HepG2 (cell line): ENCODE results near the gene DHX58. TPM values are rescaled to one million over a fixed set of nuclear protein-coding genes. Genes with fewer than 3 reads are reported as not detected.
A peak's percentile ranks its signal among the peaks of the same experiment; 100 is the strongest.

ENCODE experiments used
- ATAC-seq: fragments of 200-7000 bp; cut with Tn5 transposase; 3 replicates; pipeline ENCODE4 v1.9.1; 2020; ENCODE audit warnings: mild to moderate bottlenecking, moderate library complexity
- BruUV-seq: library from RNA; stranded (reverse); fragments of 400-500 nt; replicated peaks from 2 replicates; lab custom pipeline; 2021; lab: Mats Ljungman, UMichigan
- CTCF ChIA-PET: fragments of 300-600 bp; formaldehyde crosslinking; extraction: SDS; loops from one replicate; lab custom pipeline; 2021; ENCODE audit warnings: low total read pairs, inconsistent platforms, low intra/inter-chr PET ratio; lab: Yijun Ruan, JAX
- POLR2A ChIA-PET: fragments of 350-600 bp; sonication (Branson Sonifier 250); formaldehyde crosslinking; loops from one replicate; lab custom pipeline; 2020; ENCODE audit warnings: antibody characterized with exemption, inconsistent platforms; lab: Yijun Ruan, JAX
- DNase-seq: peaks from one replicate; pipeline ENCODE4 v3.0.0-alpha.2; 2015; ENCODE audit warnings: low spot score
- FAIRE-seq: peaks from 3 replicates; lab custom pipeline; 2011; peaks lifted over from hg19 to GRCh38; lab: Jason Lieb, UNC
- H2AFZ ChIP-seq: one replicate; pipeline ENCODE4 v1.6.1; 2011; ENCODE audit warnings: low read length, inconsistent platforms
- H3K27ac ChIP-seq: fragments of 300-600 bp; 3 replicates; pipeline ENCODE4 v1.8.0; 2011; ENCODE audit warnings: mixed run types, mild to moderate bottlenecking, mixed read lengths, low read length, inconsistent platforms; ENCODE audit not compliant: insufficient read depth; ENCODE audit errors: extremely low read length
- H3K27me3 ChIP-seq, 2 experiments: fragments of 200-600 bp in 1 of 2; 2 replicates in 1 of 2; 3 replicates in 1 of 2; pipeline versions ENCODE4 v1.6.0 to v1.8.0; 2011; ENCODE audit warnings: low read length in 2 of 2, mild to moderate bottlenecking in 2 of 2, moderate library complexity in 2 of 2, inconsistent platforms in 1 of 2; ENCODE audit not compliant: insufficient read depth in 2 of 2, control insufficient read depth in 1 of 2
- H3K36me3 ChIP-seq, 2 experiments: fragments of 200-600 bp in 1 of 2; replicated peaks in 1 of 2; 2 replicates in 1 of 2; 3 replicates in 1 of 2; pipeline versions ENCODE4 v1.5.1 to v1.8.0; 2011; ENCODE audit warnings: low read length in 2 of 2, inconsistent platforms in 1 of 2; ENCODE audit not compliant: insufficient read depth in 2 of 2, control insufficient read depth in 1 of 2
- H3K4me1 ChIP-seq: 2 replicates; pipeline ENCODE4 v1.5.1; 2012; ENCODE audit warnings: low read length, inconsistent platforms; ENCODE audit not compliant: insufficient read depth
- H3K4me2 ChIP-seq: 2 replicates; pipeline ENCODE4 v1.6.0; 2011; ENCODE audit warnings: low read depth, low read length, inconsistent platforms
- H3K4me3 ChIP-seq, 3 experiments: fragments of 200-600 bp in 1 of 3; sonication (generic), shearing (Covaris generic) in 1 of 3; replicated peaks in 1 of 3; 2 replicates each; pipeline ENCODE4 v1.5.1; 2011 to 2016; ENCODE audit warnings: low read length in 3 of 3, inconsistent platforms in 2 of 3, low read depth in 2 of 3, mild to moderate bottlenecking in 2 of 3, control low read depth in 1 of 3, mixed read lengths in 1 of 3; ENCODE audit not compliant: insufficient read depth in 1 of 3
- H3K79me2 ChIP-seq: one replicate; pipeline ENCODE4 v1.6.1; 2011; ENCODE audit warnings: low read length, inconsistent platforms; ENCODE audit not compliant: insufficient read depth
- H3K9ac ChIP-seq: 2 replicates; pipeline ENCODE4 v1.6.0; 2011; ENCODE audit warnings: mild to moderate bottlenecking, low read depth, low read length, inconsistent platforms; ENCODE audit not compliant: insufficient read depth
- H3K9me3 ChIP-seq: 2 replicates; pipeline ENCODE4 v1.5.1; 2012; ENCODE audit warnings: mild to moderate bottlenecking, low read length
- H4K20me1 ChIP-seq: 2 replicates; pipeline ENCODE4 v1.6.0; 2011; ENCODE audit warnings: inconsistent platforms, mild to moderate bottlenecking, low read length, moderate library complexity; ENCODE audit not compliant: insufficient read depth
- DR1 ChIP-seq: sonication (generic); formaldehyde crosslinking; IDR thresholded peaks from 2 replicates; pipeline ENCODE4 v1.8.0; 2021; ENCODE audit warnings: mild to moderate bottlenecking, missing genetic modification reagents, inconsistent platforms
- ELF4 ChIP-seq: sonication (generic); formaldehyde crosslinking; IDR thresholded peaks from 2 replicates; pipeline ENCODE4 v1.5.0; 2020; ENCODE audit warnings: missing genetic modification reagents, mild to moderate bottlenecking, moderate library complexity, borderline replicate concordance
- KDM4B ChIP-seq: sonication (generic); formaldehyde crosslinking; IDR thresholded peaks from 2 replicates; pipeline ENCODE4 v1.4.0; 2020; ENCODE audit warnings: missing genetic modification reagents
- KDM5A ChIP-seq: fragments of 200-600 bp; sonication (generic); IDR thresholded peaks from 2 replicates; pipeline ENCODE4 v1.7.0; 2018; ENCODE audit warnings: antibody characterized with exemption, mild to moderate bottlenecking, low read length, borderline replicate concordance
- MAFK ChIP-seq, 2 experiments: IDR thresholded peaks in 1 of 2; conservative IDR thresholded peaks in 1 of 2; 2 replicates each; pipeline ENCODE4 v1.6.1; 2011; ENCODE audit warnings: improper control_type of control experiment in 2 of 2, low read length in 2 of 2
- MLX ChIP-seq: IDR thresholded peaks from 2 replicates; pipeline ENCODE4 v1.6.1; 2016
- NCOR1 ChIP-seq: fragments of 200-600 bp; sonication (generic); IDR thresholded peaks from 2 replicates; pipeline ENCODE4 v1.7.0; 2017; ENCODE audit warnings: antibody characterized with exemption, low read length, borderline replicate concordance
- NFE2L2 ChIP-seq: fragments of 150-350 bp; IDR thresholded peaks from 2 replicates; pipeline ENCODE4 v1.6.1; 2014; ENCODE audit warnings: low read length
- SMC3 ChIP-seq: IDR thresholded peaks from 2 replicates; pipeline ENCODE4 v1.6.1; 2011; ENCODE audit warnings: low read length, improper control_type of control experiment
- ZBTB49 ChIP-seq: sonication (generic); formaldehyde crosslinking; IDR thresholded peaks from 2 replicates; pipeline ENCODE4 v1.4.0; 2020; ENCODE audit warnings: missing genetic modification reagents, borderline replicate concordance
- ZFP36 ChIP-seq: fragments of 150-350 bp; IDR thresholded peaks from 2 replicates; pipeline ENCODE4 v1.6.1; 2018; ENCODE audit warnings: borderline replicate concordance, low read length, low read depth; ENCODE audit not compliant: partially characterized antibody
- ZHX1 ChIP-seq: sonication (generic); formaldehyde crosslinking; IDR thresholded peaks from 2 replicates; pipeline ENCODE4 v1.8.1; 2022; ENCODE audit warnings: low read depth, mild to moderate bottlenecking, missing genetic modification reagents
- ZNF207 ChIP-seq: fragments of 450-650 bp; IDR thresholded peaks from 2 replicates; pipeline ENCODE4 v1.6.1; 2016; ENCODE audit warnings: antibody characterized with exemption, borderline replicate concordance
- ZNF24 ChIP-seq: fragments of 450-650 bp; IDR thresholded peaks from 2 replicates; pipeline ENCODE4 v1.6.1; 2017; ENCODE audit warnings: antibody characterized with exemption, mild to moderate bottlenecking
- ZNF362 ChIP-seq: sonication (generic); formaldehyde crosslinking; IDR thresholded peaks from 2 replicates; pipeline ENCODE4 v1.4.0; 2020; ENCODE audit warnings: missing genetic modification reagents, mild to moderate bottlenecking, borderline replicate concordance
- ZNF83 ChIP-seq: sonication (generic); formaldehyde crosslinking; IDR thresholded peaks from 2 replicates; pipeline ENCODE4 v1.4.0; 2020; ENCODE audit warnings: missing genetic modification reagents, mild to moderate bottlenecking, borderline replicate concordance
- ZNF850 ChIP-seq: sonication (generic); formaldehyde crosslinking; conservative IDR thresholded peaks from 2 replicates; pipeline ENCODE4 v1.9.0; 2021; ENCODE audit warnings: mild to moderate bottlenecking, missing genetic modification reagents
- WGBS: methylation state at CpG from one replicate; pipeline ENCODE4 v1.1.6; 2017; ENCODE audit warnings: low lambda C conversion rate; 5-methylcytosine and 5-hydroxymethylcytosine counted together
- in situ Hi-C: cut with HindIII; loops from 2 replicates; pipeline ENCODE4 v1.10.0; 2017; ENCODE audit warnings: low pct_unique_long_range_greater_than_20kb; ENCODE audit not compliant: extremely low pct_ligation_motif_present
- intact Hi-C: fragments of 100-400 bp; cut with micrococcal nuclease; formaldehyde crosslinking; loops from one replicate; pipeline ENCODE4 v1.10.0; 2022; ENCODE audit not compliant: unreplicated experiment
- polyA plus RNA-seq, 8 experiments: library from polyadenylated mRNA; depleted of rRNA in 3 of 8; stranded (reverse) in 7 of 8; unstranded in 1 of 8; fragments of >200 nt; fragmentation: Illumina TruSeq in 4 of 8; extraction: Trizol in 4 of 8; gene quantifications; 2 replicates each; pipeline versions ENCODE4 v1.2.1 to v1.2.3, GENCODE V29; 2011 to 2016; ENCODE audit warnings: low read depth in 4 of 8, missing spikeins in 1 of 8, mixed read lengths in 1 of 8; ENCODE audit not compliant: insufficient read depth in 1 of 8
- total RNA-seq, 5 experiments: library from RNA; depleted of rRNA; stranded (reverse); fragments of >200 nt; fragmentation: Illumina TruSeq; extraction: Trizol; gene quantifications; 2 replicates each; pipeline ENCODE4 v1.2.3, GENCODE V29; 2016; ENCODE audit warnings: low read depth in 1 of 5

DHX58 gene
- total and polyA plus RNA-seq, 2 of the 13 experiments (the other 11 are each of a cell fraction or from before 2014, with no cell fraction given) = 6.7 to 7.8 TPM

GRCh38 chr17:42131981-42132432, 19.5 kb upstream of the DHX58 start:
- intact Hi-C loops = no loop called here
- ATAC-seq (no peak), FAIRE-seq (peak; percentile 30), DNase-seq (no peak)
- no peak overlapping the region for H3K4me2 ChIP-seq
- no peak overlapping the region for H2AFZ ChIP-seq
- peaks cover 48% of the 10 kb centered on the region for H3K4me1 ChIP-seq
- ChIA-PET POLR2A (interaction anchor here (1.1 to 1.2 kb wide), 2 partner anchors 11 to 19 kb away, joined by 4 to 7 read pairs; partner anchors contain the start of genes DHX58 and KAT2A), CTCF (no interaction called here)
- WGBS = 79% methylated on average over 4 of the region's 4 CpGs
- no peak for TF ChIP-seq MAFK (conservative IDR thresholded peaks at IDR 0.05 in 1 of 2, IDR thresholded peaks at IDR 0.05 in 1 of 2; ENCODE audit: low read length in 2 of 2)
- TF ChIP-seq ZNF362 = no peak
- no peak for TF ChIP-seq ZBTB49 (CRISPR knock-in tag)
- no peak for TF ChIP-seq ZNF850 (CRISPR knock-in tag)
- no peak for TF ChIP-seq NCOR1
- no peak for TF ChIP-seq DR1 (CRISPR knock-in tag)
- TF ChIP-seq NFE2L2 = no peak
- TF ChIP-seq SMC3 = no peak
- TF ChIP-seq ZNF24 = no peak
- no peak for TF ChIP-seq KDM4B (CRISPR knock-in tag)
- TF ChIP-seq ZNF83 (CRISPR knock-in tag) = no peak
- no peak for TF ChIP-seq KDM5A
- TF ChIP-seq ELF4 (CRISPR knock-in tag) = no peak
- no peak for TF ChIP-seq ZHX1 (CRISPR knock-in tag)
- TF ChIP-seq ZNF207 = no peak
- TF ChIP-seq MLX (CRISPR knock-in tag) = no peak
- no peak for TF ChIP-seq ZFP36
- no peak overlapping the region for H3K27ac ChIP-seq
- H4K20me1 ChIP-seq = peaks cover 3% of the 10 kb centered on the region
- peaks cover 33 to 73% of the 10 kb centered on the region in 2 experiments for H3K36me3 ChIP-seq
- peaks cover 55% of the 10 kb centered on the region for H3K79me2 ChIP-seq
- BruUV-seq = no TSS peak
- H3K9ac ChIP-seq = no peak overlapping the region
- no peaks in the 10 kb centered on the region for H3K27me3 ChIP-seq
- no peak overlapping the region for H3K4me3 ChIP-seq
- no peaks in the 10 kb centered on the region for H3K9me3 ChIP-seq
- in situ Hi-C loops = no loop called here
